ENCODE results near the gene CDKN2AIPNL.
A peak's percentile ranks its signal among the peaks of the same experiment; 100 is the strongest.
"Not testable (repeated sequence)": the region's sequence is repeated elsewhere in the genome, so short reads cannot be mapped to it uniquely, and the experiment has no call there.

Gene CDKN2AIPNL

DNA sequence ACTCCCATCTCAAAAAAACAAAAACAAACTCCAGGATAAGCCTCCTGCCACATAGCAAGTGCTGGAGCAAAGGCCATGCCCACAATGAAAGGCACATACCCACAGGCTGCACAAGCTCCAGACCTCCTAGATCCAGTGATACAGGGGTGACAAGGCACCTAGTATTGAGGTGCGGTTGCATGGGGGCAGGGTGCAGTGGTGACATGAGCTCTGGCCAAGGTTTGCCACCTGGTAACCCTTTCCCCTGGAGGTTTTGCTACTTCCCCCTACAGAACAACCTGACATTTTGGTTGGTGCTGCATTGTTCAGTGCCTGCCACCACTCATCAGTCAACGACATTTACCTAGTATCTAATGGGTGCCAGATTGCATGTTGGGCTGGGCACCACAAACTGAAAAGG lies 14.5 kb downstream of the CDKN2AIPNL start:
- no peak for DNase-seq

DNA sequence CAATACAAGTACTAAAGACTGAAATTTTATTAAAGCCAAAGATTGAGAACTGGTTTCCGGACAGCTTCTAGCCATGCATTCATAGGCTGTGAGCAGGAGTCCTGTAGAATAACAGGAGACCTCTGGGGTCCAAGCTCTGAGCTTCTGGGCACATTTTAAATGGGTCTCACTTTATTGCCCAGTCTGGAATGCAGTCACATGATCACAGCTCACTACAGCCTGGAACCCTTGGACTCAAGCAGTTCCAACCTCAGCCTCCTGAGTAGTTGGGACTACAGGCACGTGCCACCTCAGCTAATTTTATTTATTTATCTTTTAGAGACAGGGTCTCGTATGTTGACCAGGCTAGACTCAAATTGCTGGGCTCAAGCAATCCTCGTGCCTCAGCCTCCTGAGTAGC lies 15.4 kb downstream of the CDKN2AIPNL start:
- no peak for DNase-seq

DNA sequence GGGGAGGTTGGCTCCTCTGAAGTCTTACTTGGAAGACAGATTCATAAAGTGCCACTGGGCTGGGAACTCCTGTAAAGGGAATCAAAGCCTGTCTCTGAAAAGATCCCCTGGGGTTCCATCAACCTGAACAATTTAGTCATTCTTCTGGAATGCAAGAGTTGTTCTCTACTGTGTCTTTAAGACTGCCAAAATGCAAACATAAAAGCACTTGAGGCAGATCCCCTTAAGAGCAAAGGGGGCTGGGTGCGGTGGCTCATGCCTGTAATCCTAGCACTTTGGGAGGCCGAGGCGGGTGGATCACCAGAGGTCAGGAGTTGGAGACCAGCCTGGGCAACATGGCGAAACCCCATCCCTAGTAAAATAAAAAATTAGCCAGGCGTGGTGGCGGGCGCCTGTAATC lies 16.7 kb downstream of the CDKN2AIPNL start:
- no peak for DNase-seq

DNA sequence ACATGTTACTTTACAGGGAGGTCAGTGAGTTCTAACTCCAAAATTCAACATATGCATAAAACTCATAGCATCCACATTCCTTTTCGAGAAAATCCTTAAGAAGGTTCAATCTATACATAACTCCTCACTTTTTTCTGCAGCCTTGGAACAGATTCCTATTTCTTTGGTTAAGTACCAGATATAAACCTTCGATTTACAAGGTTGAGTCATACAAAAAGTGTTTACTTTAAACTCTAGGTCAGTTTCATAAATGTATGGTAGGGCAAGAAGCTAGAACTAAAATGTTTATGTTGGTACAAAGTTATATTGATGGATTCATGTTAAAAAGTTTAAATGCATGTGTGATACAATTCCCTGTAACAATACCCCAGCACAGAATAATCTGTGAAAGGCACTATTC lies 19.4 kb downstream of the CDKN2AIPNL start:
- DNase-seq = no peak

DNA sequence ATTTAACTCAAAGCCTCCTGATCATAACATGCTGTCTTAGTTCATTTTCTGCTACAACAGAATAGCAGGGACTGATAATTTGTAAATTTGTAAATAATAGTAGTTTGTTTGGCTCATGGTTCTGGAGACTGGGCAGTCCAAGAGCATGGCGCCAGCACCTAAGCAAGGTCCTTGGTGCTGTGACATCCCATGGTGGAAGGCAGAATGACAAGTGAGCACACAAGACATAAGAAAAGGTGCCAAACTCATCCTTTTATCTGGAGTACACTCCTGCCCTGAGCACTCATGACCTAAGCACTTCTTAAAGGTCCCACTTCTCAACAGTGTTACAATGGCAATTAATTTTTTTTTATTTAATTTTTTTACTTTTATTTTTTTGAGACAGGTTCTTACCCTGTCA lies 24.2 kb downstream of the CDKN2AIPNL start:
- DNase-seq = no peak

DNA sequence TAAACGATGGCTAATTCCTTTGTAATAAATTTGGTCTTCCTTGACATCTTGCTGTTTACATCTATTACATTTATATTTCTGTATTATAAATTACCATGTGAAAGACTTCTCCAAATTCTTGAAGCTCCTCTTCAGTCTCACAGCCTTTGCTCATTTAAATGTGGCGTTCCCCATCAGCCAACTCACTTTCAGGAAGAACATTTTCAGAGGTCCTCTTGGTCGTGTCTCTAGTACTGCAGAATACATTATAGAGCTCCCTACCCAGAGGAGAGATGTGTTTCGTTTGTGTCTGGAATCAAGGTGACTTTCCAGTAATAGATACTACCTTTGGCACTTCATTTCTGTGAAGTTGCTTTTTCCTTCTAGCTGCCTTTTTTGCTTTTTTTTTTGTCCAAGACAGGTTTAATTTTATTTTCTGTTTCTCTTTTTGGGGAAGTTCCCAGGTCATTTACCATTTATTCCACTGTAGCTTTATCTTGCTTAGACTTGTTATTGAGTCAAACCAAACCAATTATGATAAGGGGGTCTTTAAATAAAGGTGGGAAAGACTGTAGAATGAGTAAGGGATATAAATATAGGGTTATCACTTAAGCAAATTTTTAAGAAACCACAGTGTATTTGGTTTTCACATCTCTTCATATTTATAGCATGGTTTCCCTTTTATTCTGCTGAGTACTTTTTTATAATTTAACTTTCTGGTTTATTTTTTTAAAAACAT lies 27.5 kb downstream of the CDKN2AIPNL start:
- no peak for DNase-seq

DNA sequence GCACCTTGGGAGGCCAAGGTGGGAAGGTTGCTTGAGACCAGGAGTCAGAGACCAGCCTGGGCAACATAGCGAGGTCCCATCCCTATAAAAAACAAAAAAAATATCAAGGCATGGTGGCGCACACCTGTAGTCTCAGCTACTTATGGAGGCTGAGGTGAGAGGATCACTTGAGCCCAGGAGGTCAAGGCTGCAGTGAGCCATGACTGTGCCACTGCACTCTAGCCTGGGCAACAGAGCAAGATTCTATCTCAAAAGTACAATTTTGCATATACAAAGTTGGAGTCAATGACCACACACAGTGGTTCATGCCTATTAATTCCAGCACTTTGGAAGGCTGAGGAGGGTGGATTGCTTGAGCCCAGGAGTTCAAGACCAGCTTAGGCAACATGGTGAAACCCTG lies 29.5 kb downstream of the CDKN2AIPNL start:
- DNase-seq = not testable (repeated sequence)

DNA sequence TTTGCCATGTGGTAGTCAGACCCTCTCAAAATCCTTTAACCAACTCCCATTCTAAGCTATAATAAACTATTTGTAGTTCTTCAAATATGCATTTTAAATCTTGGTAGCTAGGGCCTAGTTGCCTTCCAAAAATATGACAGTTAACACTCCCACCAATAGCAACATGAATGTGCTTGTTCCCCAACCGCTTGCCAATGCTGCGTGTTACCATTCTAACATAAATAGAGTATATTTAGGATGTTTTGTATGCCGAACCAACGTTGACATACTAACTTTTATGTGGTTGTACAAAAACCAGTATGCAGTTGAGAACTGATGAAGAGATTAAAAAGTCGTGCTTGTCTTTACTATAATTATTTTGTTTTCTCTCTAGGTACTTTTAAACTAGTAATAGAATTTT lies 31.3 kb downstream of the CDKN2AIPNL start:
- no peak for DNase-seq

DNA sequence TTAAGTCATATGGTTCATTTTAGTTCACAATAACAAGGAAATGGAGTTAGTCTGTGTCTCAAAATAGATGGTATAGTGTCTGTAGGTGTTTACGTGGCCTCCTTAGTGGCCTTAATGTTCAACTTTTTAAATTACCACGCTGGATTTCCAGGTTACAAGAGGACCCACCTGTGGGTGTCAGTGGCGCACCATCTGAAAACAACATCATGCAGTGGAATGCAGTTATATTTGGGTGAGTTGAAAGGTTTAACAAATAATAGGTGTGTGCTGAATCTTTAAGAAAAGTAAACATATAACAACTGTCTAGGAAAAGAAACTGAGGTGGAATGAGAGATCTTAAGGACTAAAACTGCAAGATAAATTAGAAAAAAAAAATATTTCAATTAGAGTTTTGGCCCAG lies 37.4 kb downstream of the CDKN2AIPNL start:
- peak; percentile 6 for DNase-seq

DNA sequence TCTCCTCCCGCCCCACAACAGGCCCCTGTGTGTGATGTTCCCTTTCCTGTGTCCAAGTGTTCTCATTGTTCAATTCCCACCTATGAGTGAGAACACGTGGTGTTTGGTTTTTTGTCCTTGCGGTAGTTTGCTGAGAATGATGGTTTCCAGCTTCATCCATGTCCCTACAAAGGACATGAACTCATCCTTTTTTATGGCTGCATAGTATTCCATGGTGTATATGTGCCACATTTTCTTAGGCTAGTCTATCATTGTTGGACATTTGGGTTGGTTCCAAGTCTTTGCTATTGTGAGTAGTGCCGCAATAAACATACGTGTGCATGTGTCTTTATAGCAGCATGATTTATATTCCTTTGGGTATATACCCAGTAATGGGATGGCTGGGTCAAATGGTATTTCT lies 38.0 kb downstream of the CDKN2AIPNL start:
- not testable (repeated sequence) for DNase-seq

DNA sequence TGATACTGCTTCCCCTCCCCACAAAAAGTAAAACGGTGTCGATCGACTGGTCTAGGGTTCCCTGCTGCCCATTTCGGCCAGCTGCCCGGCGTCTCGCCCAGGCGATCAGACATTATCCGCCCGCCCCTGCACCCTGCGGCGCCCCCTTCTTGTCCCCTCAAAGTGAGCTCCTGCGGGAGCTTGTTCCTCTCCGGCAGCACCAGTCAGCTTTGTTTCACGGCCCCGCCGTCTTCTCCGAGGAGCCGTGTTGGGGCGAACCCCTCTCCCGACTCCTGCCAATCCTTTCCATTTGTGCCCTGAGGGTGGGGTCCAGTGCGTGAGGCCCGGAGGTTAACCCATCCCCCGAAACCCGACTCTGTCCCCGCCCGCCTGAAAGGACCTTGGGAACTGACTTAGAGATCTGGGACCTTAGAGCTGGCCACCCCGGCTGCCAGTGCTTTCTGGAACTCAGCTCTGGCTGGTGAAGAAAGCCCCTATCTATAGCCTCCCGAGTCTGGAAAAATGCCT lies 39.8 kb downstream of the CDKN2AIPNL start:
- peak; percentile 34 for DNase-seq

DNA sequence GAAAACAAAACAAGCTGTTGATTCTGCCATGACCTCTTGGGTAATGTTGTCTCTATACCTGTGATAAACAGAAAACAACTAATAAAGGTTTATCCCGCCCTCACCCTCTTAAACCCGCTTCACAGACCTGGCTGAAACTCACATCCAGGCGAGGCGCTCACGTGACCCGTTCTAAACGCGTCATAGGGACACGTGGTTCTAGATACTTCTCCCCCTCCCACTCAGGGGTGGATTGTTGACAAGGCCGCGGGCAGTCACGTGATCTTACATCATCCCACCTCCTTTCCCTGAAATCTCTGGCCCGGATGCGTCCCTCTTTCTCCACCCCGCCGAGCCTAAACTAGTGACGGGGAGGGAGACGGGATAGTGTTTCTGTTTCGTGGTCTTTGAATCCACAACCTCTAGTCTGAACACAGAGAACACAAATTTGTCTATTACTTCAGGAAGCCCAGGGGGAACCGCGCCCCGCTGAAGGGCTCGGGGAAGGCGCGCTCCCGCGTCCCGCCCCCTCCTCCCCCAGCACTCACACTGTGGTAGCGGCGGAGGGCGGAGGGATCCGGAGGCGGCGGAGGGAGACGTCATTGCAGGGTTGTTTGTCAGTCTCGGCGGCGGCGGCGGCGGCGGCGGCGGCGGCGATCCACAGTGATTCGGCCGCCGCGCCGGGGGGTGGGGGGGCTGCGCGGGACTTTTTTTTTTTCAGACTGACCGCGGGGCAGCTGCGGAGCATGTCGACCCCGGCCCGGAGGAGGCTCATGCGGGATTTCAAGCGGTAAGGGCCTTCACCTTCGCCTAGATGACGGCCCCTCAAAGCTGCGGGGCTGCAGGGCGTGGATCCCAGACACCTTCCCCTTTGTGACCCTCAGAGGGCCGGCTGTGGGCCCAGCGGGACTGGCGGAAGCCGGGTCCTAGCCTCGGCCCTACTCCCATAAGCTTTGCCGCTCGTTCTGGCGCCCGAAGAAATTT lies 40.5 kb downstream of the CDKN2AIPNL start, which contains the start of gene UBE2B:
Gene UBE2B (plus strand): TSS at position 699 of the 963 bp plus-strand sequence. CDS start 27 bp downstream, at position 726.
- DNase-seq = peak; percentile 97

DNA sequence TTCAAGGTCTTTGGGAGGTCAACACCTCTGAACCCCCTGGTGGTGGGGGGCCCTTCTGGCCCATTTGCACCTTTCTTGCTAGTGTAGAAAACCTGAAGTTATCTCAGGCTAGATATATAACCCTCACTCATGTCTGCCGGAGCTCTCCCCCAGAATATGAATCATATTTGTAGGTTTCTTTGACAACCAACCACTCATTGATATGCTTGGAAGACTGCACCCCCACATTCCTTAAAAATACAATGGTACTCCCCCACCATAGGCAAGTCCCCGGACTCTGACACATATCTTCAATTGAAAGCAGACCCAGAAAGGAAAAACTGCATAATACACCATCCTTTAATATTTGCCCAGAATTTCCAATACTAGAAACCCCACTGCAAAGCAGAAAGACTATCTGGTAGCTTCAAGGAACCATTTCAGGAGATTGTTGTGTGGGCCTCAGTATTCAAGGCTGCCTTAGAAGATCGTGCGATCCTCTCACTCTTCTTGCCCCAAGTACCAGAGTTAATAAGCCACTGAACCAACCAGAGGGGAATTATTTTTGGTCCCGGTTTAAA lies 41.3 kb downstream of the CDKN2AIPNL start:
- no peak for DNase-seq

DNA sequence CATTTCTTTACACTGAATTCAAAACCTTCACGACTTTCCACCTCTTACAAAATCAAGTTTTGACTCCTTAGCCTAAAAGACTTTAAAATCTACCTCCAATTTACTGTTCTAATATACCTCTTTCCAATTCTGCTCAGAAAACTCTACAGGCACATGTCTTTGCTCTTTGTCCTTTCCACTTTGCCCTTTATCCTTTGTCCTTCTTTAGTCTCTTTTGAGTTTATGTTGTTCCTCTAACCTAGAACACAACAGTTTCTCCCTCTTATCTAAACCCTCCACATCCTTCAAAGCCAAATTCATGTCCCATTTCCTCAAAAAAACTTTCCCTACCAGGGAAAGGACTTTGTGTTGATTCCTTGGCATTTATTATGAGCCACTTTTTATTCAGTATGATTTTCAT lies 46.1 kb downstream of the CDKN2AIPNL start:
- DNase-seq = no peak

DNA sequence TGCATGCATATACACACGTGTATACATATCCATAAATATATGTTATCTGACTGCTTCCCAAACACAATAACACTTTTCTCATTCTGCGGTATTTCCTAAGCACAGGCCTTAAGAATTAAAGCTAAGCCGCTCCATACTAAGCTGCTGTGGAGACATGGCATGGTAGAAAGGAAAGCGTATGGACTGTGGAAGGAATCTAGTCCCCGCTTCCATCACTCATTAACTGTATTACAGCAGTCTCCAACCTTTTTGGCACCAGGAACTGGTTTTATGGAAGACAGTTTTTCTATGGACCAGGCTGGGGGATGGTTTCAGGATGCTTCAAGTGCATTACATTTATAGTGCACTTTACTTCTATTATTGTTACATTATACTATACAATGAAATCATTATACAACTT lies 56.0 kb downstream of the CDKN2AIPNL start:
- DNase-seq = no peak
